GM23338 (cell line): ENCODE results near the gene VGLL4. TPM values are rescaled to one million over a fixed set of nuclear protein-coding genes. Genes with fewer than 3 reads are reported as not detected.

Experiments
- ATAC-seq: fragments of 200-7000 bp; cut with Tn5 transposase; 3 replicates; pipeline ENCODE4 v1.9.1; 2020
- DNase-seq: peaks from one replicate; pipeline ENCODE4 v3.0.0-alpha.2; 2015; ENCODE audit warnings: low spot score
- H2AFZ ChIP-seq: fragments of 200-600 bp; sonication (generic); 2 replicates; pipeline ENCODE4 v1.8.0; 2016; ENCODE audit warnings: antibody characterized with exemption, mild to moderate bottlenecking, moderate library complexity
- H3F3A ChIP-seq: fragments of 200-600 bp; sonication (generic); replicated peaks from 2 replicates; pipeline ENCODE4 v1.8.0; 2017; ENCODE audit warnings: antibody characterized with exemption, mixed run types, low read depth
- H3K27ac ChIP-seq: fragments of 200-600 bp; sonication (generic); 2 replicates; pipeline ENCODE4 v1.6.1; 2016; ENCODE audit warnings: low read depth
- H3K27me3 ChIP-seq: fragments of 200-600 bp; sonication (generic); 2 replicates; pipeline ENCODE4 v1.8.0; 2016; ENCODE audit warnings: mild to moderate bottlenecking, mixed run types, moderate library complexity; ENCODE audit not compliant: insufficient read depth
- H3K36me3 ChIP-seq: fragments of 200-600 bp; sonication (generic); 2 replicates; pipeline ENCODE4 v1.8.0; 2016; ENCODE audit warnings: mild to moderate bottlenecking; ENCODE audit not compliant: insufficient read depth
- H3K4me1 ChIP-seq: fragments of 200-600 bp; sonication (generic); 2 replicates; pipeline ENCODE4 v1.8.0; 2016; ENCODE audit warnings: mild to moderate bottlenecking, moderate library complexity; ENCODE audit not compliant: insufficient read depth
- H3K4me2 ChIP-seq: fragments of 200-600 bp; sonication (generic); 2 replicates; pipeline ENCODE4 v1.7.1; 2017; ENCODE audit warnings: mixed run types
- H3K4me3 ChIP-seq: fragments of 200-600 bp; sonication (generic); 2 replicates; pipeline ENCODE4 v1.6.1; 2016; ENCODE audit warnings: mixed run types
- H3K79me2 ChIP-seq: fragments of 200-600 bp; sonication (generic); replicated peaks from 2 replicates; pipeline ENCODE4 v1.8.0; 2017; ENCODE audit warnings: mild to moderate bottlenecking; ENCODE audit not compliant: insufficient read depth
- H3K9me2 ChIP-seq: fragments of 200-600 bp; sonication (generic); 2 replicates; pipeline ENCODE4 v1.8.0; 2017; ENCODE audit not compliant: insufficient read depth
- H4K20me1 ChIP-seq: fragments of 200-600 bp; sonication (generic); replicated peaks from 2 replicates; pipeline ENCODE4 v1.8.0; 2017; ENCODE audit warnings: mild to moderate bottlenecking; ENCODE audit not compliant: insufficient read depth
- H3K27ac Mint-ChIP-seq: 2 replicates; pipeline ENCODE4 v1.8.0; 2020; ENCODE audit warnings: inconsistent platforms, mild to moderate bottlenecking, moderate library complexity, mixed read lengths
- H3K27me3 Mint-ChIP-seq: 3 replicates; pipeline ENCODE4 v1.8.0; 2022; ENCODE audit warnings: low read depth, mild to moderate bottlenecking, moderate library complexity, mixed read lengths, inconsistent platforms; ENCODE audit not compliant: insufficient read depth, poor library complexity
- H3K36me3 Mint-ChIP-seq: 3 replicates; pipeline ENCODE4 v1.8.0; 2021; ENCODE audit warnings: low read depth, mild to moderate bottlenecking, inconsistent platforms, moderate library complexity, mixed read lengths
- H3K4me1 Mint-ChIP-seq: 3 replicates; pipeline ENCODE4 v1.8.0; 2020; ENCODE audit warnings: mild to moderate bottlenecking, inconsistent platforms, mixed read lengths
- H3K4me3 Mint-ChIP-seq: 3 replicates; pipeline ENCODE4 v1.8.0; 2021; ENCODE audit warnings: moderate library complexity, mild to moderate bottlenecking, inconsistent platforms, mixed read lengths
- H3K9me3 Mint-ChIP-seq: 3 replicates; pipeline ENCODE4 v1.8.0; 2020; ENCODE audit warnings: moderate library complexity, mild to moderate bottlenecking, inconsistent platforms, mixed read lengths
- CREB1 ChIP-seq: fragments of 250-450 bp; sonication (Bioruptor Pico); IDR thresholded peaks from 2 replicates; pipeline ENCODE4 v1.5.0; 2020; ENCODE audit warnings: low read depth, mild to moderate bottlenecking, moderate library complexity
- EZH2phosphoT487 ChIP-seq: fragments of 200-600 bp; sonication (generic); IDR thresholded peaks from one replicate; pipeline ENCODE4 v1.8.1; 2018; ENCODE audit warnings: antibody characterized with exemption; ENCODE audit not compliant: unreplicated experiment
- JUNB ChIP-seq: IDR thresholded peaks from one replicate; pipeline ENCODE4 v1.6.1; 2016; ENCODE audit warnings: antibody characterized with exemption; ENCODE audit not compliant: unreplicated experiment
- NANOG ChIP-seq: IDR thresholded peaks from 2 replicates; pipeline ENCODE4 v1.6.1; 2016; ENCODE audit warnings: antibody characterized with exemption, borderline replicate concordance
- STAT1 ChIP-seq: IDR thresholded peaks from one replicate; pipeline ENCODE4 v1.6.1; 2016; ENCODE audit warnings: antibody characterized with exemption; ENCODE audit not compliant: unreplicated experiment
- ZNF114 ChIP-seq: fragments of 250-450 bp; sonication (Bioruptor Pico); IDR thresholded peaks from 2 replicates; pipeline ENCODE4 v1.5.0; 2020; ENCODE audit warnings: mild to moderate bottlenecking, moderate library complexity
- ZNF331 ChIP-seq: fragments of 250-450 bp; sonication (Bioruptor Pico); IDR thresholded peaks from 2 replicates; pipeline ENCODE4 v1.5.0; 2020; ENCODE audit warnings: low read depth, mild to moderate bottlenecking, moderate library complexity
- polyA plus RNA-seq: library from polyadenylated mRNA; unstranded; fragments of >200 nt; fragmentation: Nextera tagmentation; extraction: Ambion mirVana; gene quantifications from 2 replicates; pipeline ENCODE4 v1.2.1, GENCODE V29; 2016
- total RNA-seq: library from RNA; depleted of rRNA; stranded (reverse); fragments of >200 nt; shearing (Covaris generic); gene quantifications from 2 replicates; pipeline ENCODE4 v1.2.3, GENCODE V29; 2014
- TF ChIP-seq, protein P1 (sequence below): fragments of 250-450 bp; sonication (Bioruptor Pico); IDR thresholded peaks from 2 replicates; pipeline ENCODE4 v1.5.0; 2020; ENCODE audit warnings: mild to moderate bottlenecking, moderate library complexity
- TF ChIP-seq, protein P2 (sequence below), 2 experiments: fragments of 200-600 bp in 1 of 2; sonication (generic) in 1 of 2; conservative IDR thresholded peaks; 2 replicates each; pipeline versions ENCODE4 v1.5.1 to v1.6.1; 2016 to 2017; ENCODE audit warnings: antibody characterized with exemption in 2 of 2, low read depth in 2 of 2, mild to moderate bottlenecking in 2 of 2, moderate library complexity in 1 of 2

The VGLL4 gene
- total and polyA plus RNA-seq, 2 experiments from 2014 or later: 20.8 to 45.9 TPM

GRCh38 chr3:11570789-11571495 is 72.8 kb downstream of the VGLL4 start:
- H3F3A ChIP-seq: no peaks in the 10 kb centered on the region
- ATAC-seq (no peak), DNase-seq (no peak)
- no peaks in the 10 kb centered on the region for H3K4me1 ChIP-seq
- H3K4me2 ChIP-seq: no peak overlapping the region
- TF ChIP-seq ZNF114 (CRISPR knock-in tag): no peak
- TF ChIP-seq, protein P1, sequence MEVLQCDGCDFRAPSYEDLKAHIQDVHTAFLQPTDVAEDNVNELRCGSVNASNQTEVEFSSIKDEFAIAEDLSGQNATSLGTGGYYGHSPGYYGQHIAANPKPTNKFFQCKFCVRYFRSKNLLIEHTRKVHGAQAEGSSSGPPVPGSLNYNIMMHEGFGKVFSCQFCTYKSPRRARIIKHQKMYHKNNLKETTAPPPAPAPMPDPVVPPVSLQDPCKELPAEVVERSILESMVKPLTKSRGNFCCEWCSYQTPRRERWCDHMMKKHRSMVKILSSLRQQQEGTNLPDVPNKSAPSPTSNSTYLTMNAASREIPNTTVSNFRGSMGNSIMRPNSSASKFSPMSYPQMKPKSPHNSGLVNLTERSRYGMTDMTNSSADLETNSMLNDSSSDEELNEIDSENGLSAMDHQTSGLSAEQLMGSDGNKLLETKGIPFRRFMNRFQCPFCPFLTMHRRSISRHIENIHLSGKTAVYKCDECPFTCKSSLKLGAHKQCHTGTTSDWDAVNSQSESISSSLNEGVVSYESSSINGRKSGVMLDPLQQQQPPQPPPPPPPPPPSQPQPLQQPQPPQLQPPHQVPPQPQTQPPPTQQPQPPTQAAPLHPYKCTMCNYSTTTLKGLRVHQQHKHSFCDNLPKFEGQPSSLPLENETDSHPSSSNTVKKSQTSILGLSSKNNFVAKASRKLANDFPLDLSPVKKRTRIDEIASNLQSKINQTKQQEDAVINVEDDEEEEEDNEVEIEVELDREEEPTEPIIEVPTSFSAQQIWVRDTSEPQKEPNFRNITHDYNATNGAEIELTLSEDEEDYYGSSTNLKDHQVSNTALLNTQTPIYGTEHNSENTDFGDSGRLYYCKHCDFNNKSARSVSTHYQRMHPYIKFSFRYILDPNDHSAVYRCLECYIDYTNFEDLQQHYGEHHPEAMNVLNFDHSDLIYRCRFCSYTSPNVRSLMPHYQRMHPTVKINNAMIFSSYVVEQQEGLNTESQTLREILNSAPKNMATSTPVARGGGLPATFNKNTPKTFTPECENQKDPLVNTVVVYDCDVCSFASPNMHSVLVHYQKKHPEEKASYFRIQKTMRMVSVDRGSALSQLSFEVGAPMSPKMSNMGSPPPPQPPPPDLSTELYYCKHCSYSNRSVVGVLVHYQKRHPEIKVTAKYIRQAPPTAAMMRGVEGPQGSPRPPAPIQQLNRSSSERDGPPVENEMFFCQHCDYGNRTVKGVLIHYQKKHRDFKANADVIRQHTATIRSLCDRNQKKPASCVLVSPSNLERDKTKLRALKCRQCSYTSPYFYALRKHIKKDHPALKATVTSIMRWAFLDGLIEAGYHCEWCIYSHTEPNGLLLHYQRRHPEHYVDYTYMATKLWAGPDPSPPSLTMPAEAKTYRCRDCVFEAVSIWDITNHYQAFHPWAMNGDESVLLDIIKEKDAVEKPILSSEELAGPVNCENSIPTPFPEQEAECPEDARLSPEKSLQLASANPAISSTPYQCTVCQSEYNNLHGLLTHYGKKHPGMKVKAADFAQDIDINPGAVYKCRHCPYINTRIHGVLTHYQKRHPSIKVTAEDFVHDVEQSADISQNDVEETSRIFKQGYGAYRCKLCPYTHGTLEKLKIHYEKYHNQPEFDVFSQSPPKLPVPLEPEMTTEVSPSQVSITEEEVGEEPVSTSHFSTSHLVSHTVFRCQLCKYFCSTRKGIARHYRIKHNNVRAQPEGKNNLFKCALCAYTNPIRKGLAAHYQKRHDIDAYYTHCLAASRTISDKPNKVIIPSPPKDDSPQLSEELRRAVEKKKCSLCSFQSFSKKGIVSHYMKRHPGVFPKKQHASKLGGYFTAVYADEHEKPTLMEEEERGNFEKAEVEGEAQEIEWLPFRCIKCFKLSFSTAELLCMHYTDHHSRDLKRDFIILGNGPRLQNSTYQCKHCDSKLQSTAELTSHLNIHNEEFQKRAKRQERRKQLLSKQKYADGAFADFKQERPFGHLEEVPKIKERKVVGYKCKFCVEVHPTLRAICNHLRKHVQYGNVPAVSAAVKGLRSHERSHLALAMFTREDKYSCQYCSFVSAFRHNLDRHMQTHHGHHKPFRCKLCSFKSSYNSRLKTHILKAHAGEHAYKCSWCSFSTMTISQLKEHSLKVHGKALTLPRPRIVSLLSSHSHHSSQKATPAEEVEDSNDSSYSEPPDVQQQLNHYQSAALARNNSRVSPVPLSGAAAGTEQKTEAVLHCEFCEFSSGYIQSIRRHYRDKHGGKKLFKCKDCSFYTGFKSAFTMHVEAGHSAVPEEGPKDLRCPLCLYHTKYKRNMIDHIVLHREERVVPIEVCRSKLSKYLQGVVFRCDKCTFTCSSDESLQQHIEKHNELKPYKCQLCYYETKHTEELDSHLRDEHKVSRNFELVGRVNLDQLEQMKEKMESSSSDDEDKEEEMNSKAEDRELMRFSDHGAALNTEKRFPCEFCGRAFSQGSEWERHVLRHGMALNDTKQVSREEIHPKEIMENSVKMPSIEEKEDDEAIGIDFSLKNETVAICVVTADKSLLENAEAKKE: no peak
- TF ChIP-seq STAT1: no peak
- TF ChIP-seq, protein P2, sequence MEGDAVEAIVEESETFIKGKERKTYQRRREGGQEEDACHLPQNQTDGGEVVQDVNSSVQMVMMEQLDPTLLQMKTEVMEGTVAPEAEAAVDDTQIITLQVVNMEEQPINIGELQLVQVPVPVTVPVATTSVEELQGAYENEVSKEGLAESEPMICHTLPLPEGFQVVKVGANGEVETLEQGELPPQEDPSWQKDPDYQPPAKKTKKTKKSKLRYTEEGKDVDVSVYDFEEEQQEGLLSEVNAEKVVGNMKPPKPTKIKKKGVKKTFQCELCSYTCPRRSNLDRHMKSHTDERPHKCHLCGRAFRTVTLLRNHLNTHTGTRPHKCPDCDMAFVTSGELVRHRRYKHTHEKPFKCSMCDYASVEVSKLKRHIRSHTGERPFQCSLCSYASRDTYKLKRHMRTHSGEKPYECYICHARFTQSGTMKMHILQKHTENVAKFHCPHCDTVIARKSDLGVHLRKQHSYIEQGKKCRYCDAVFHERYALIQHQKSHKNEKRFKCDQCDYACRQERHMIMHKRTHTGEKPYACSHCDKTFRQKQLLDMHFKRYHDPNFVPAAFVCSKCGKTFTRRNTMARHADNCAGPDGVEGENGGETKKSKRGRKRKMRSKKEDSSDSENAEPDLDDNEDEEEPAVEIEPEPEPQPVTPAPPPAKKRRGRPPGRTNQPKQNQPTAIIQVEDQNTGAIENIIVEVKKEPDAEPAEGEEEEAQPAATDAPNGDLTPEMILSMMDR (conservative IDR thresholded peaks at IDR 0.05; ENCODE audit: low read depth in 2 of 2): no peak
- TF ChIP-seq CREB1 (CRISPR knock-in tag): no peak
- no peak for TF ChIP-seq EZH2phosphoT487
- TF ChIP-seq ZNF331 (CRISPR knock-in tag): no peak
- no peak for TF ChIP-seq NANOG
- TF ChIP-seq JUNB: no peak
- no peaks in the 10 kb centered on the region for H3K27me3 ChIP-seq
- peaks cover 17% of the 10 kb centered on the region for H4K20me1 ChIP-seq
- H2AFZ ChIP-seq: no peak overlapping the region
- H3K36me3 Mint-ChIP-seq: peaks cover 14% of the 10 kb centered on the region; the same call in 2 of the 3 replicates
- peaks cover 12% of the 10 kb centered on the region for H3K27me3 Mint-ChIP-seq
- H3K4me3 ChIP-seq: no peak overlapping the region
- peak overlapping the region; percentile 77 for H3K27ac Mint-ChIP-seq
- peaks cover 2% of the 10 kb centered on the region; the same call in 2 of the 3 replicates for H3K4me1 Mint-ChIP-seq
- H3K4me3 Mint-ChIP-seq: no peak overlapping the region
- no peaks in the 10 kb centered on the region for H3K36me3 ChIP-seq
- no peak overlapping the region for H3K27ac ChIP-seq
- H3K79me2 ChIP-seq: peaks cover 30% of the 10 kb centered on the region
- H3K9me2 ChIP-seq: no peaks in the 10 kb centered on the region
- H3K9me3 Mint-ChIP-seq: no peaks in the 10 kb centered on the region
